GM21367 (cell line): ENCODE results near the gene FAM229A.
"Not testable (repeated sequence)": the region's sequence is repeated elsewhere in the genome, so short reads cannot be mapped to it uniquely, and the experiment has no call there.

Experiments used
- ATAC-seq: cut with Tn5 transposase; IDR thresholded peaks from one replicate; pipeline ENCODE4 v1.9.1; 2021; ENCODE audit not compliant: unreplicated experiment

FAM229A gene

DNA sequence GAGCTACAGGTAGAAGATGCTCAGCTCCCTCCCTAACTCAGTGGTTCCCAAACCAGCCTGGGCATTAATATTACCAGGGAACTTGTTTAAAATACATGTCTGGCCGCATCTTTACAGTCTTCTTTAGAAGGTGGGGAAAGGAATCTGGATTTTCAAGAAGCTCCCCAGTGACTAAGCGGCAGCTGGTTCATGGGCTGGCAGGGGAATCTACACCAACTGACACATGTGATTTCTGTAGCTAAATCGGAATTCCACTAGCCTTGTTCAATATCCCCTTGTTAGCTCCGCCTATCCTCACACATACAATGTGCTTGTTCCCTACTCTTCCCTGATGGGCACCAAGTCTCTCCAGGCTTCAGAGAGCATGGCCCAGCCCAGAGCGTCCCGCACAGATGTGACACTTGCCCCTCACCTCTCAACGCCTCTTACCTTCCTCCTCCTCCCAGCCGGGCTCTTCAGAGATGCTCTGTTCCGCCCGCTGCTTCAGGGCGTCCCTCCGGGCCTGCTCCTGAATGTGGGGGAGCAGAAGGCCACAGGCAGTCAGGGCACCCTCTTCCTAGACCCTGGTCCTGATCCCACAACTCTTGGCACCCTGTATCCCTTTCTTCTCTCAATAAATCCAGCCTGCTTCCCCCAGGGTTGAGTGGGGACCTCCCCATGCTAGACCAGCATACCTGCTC, 15.4 kb upstream of the FAM229A start:
- ATAC-seq = no peak

GRCh38 chr1:32376199-32376598, 13.9 kb upstream of the FAM229A start:
- no peak for ATAC-seq

DNA sequence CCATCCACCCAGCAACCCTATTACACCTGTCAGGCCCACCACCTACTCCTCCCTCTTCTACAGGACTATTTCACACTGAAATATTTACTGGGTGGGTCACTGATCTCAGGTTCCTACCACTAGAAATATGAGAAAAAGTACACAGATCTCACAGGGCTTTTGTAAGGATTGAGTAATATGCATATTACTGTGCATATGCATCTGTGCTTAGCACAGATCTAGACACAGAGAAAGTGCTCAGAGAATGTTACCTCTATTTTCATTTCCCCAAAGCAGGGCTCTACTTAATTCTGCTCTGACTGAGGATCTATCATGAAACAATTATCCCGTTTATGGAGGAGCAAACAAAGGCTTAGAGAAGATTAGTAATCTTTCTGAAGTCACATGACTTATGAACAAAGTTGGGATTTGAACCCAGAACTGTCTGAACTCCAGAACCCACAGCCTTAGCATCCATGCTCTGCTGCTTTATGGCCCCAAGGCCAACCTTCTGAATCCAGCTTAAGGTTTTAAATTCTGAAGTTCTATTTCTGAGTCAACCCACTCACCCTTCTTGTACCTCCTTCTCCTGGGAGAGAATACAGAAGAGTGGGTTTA, 11.8 kb upstream of the FAM229A start:
- ATAC-seq = no peak

GRCh38 chr1:32372149-32372756, 10.0 kb upstream of the FAM229A start:
- no peak for ATAC-seq

DNA sequence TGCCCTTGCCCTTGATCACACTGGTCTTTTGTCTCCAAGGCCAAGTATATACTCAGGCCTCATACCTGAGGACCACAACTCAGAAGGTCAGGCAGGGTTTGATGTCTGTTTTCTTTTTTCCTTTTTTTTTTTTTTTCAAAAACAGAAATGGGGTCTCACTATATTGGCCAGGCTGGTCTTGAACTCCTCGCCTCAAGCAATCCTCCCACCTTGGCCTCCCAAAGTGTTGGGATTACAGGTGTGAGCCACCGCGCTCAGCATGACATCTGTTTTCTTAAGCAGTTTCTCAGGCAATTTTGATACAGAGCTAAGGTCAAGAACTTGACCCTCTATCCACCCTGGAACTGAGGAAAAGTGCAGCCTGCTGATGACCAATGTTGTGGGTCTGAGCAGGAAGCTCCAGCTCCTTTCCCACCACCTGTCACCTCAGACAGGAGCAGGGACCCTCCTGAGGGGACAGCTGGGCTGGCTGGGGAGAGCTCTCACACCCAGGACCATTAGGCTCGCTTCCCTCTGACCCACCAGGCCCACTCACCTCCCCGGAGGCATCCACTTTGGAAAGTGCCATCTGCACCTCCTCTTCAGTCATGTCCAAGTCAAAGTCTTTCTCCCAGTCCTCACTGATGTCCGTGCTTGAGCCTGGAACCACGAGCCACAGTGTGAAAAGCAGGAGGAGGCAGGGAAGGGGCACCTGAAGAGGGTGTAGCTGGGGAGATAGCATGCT, 5.8 kb upstream of the FAM229A start:
- no peak for ATAC-seq

DNA sequence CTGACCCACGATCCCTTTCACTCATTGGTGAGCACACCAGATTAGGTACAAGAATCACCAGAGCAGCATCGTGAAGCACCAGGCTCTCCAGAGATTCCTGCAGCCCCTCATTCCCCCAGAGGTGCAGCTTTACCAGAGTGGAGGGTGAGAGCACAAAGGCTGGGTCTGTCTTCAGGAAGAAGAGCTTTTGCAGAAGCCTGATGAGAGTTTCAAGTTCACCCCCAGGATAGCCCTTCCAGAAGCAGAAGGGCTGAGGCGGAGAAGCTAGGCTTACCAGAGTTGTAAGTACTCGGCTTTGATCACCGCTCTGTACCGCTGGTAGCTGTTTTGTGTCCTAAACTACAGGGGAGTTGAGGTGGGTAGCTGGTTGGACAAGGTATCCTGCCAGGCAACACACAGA, 3.2 kb upstream of the FAM229A start:
- ATAC-seq = no peak

GRCh38 chr1:32364836-32365235, 2.6 kb upstream of the FAM229A start:
- no peak for ATAC-seq

- no peak for ATAC-seq
Observed at GRCh38 chr1:32363713-32364112, 1.4 kb upstream of the FAM229A start.

GRCh38 chr1:32361674-32362473, 411 bp downstream of the FAM229A start:
- no peak for ATAC-seq

DNA sequence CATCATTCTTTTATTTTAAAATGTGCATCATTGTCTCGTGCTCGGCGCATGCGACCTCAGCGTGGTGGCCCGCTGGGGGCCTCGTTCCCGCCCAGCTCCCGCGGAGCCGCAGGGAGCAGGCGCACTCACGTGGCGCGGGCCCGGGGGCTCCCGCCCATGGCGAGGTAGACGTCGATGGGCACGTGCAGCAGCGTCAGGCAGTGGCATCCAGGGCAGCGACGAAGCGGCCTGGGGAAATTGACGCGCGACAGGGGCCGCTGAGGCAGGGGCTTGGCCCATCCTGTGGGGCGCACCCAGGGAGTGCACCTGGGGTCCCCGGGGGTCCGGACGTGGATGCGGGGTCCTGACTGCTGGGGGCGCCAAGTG, 994 bp downstream of the FAM229A start:
- no peak for ATAC-seq

DNA sequence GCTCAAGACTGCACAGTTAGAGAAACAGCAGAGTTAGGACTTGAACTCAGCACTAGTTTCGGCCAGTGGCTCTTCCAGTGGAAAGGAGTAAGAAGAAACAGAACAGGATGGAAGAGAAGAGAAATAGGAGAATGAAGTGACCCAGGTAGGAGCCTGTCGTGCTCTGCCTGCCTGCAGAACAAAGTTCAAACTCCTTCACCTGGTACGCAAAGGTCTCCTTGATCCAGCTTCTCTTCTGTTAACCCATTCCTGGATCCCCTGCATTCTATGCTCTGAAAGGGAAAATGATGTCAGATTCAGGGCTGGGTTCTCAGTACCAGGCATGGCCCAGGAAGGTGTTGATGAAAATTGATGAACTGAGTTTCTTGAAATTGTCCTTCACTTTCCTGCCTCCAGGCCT, 3.9 kb downstream of the FAM229A start:
- ATAC-seq = no peak

DNA sequence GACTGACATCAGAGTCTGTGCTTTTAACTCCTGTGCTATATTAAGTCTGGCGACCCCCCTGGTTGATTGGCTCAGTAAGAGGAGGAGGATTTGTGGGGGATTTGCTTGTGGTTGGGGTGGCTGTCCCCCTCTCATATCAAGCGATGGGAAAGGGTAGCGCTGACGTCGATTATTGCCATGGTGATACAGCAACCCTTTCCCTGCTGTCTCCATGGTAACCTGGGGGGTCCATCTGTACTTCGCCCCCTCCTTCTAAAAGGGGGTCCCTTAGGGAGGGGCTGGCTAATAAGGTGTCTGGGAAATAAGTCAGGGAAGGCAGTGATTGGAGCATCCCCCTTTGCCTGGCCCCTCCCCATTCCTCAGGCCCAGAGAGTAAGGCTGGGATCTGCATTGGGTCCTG, 4.7 kb downstream of the FAM229A start:
- no peak for ATAC-seq

DNA sequence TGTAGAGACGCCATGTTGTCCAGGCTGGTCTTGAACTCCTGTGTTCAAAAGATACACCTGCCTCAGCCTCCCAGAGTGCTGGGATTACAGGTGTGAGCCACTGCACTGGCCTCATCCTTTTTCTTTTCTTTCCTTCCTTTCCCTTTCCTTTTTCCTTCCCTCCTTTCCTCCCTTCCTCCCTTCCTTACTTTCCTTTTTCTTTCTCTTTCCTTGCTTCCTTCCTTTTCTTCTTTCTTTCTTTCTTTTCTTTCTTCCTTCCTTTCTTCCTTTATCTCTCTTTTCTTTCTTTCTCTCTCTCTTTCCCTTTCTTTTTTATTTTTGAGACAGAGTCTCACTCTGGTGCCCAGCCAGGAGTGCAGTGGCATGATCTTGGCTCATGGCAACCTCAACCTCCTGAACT, 5.8 kb downstream of the FAM229A start:
- no peak for ATAC-seq

DNA sequence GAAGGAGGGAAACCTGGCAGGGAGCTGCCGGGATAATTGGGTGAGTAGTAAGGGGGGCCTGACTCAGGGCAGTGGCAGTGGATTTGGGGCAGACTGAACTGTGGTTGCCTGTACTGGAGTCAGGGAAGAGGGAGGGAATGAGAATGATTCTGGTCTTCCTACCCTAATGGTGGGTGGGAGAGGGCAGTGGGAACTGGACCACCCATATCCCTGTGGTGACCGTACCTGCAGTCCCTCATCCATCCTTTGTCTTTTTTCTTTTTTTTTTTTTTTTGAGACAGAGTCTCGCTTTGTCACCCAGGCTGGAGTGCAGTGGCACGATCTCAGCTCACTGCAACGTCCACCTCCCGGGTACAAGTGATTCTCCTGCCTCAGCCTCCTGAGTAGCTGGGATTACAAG, 6.5 kb downstream of the FAM229A start:
- ATAC-seq = not testable (repeated sequence)

- no peak for ATAC-seq
Observed at GRCh38 chr1:32353886-32354570, 8.3 kb downstream of the FAM229A start.

GRCh38 chr1:32353431-32353830, 8.9 kb downstream of the FAM229A start:
- no peak for ATAC-seq

DNA sequence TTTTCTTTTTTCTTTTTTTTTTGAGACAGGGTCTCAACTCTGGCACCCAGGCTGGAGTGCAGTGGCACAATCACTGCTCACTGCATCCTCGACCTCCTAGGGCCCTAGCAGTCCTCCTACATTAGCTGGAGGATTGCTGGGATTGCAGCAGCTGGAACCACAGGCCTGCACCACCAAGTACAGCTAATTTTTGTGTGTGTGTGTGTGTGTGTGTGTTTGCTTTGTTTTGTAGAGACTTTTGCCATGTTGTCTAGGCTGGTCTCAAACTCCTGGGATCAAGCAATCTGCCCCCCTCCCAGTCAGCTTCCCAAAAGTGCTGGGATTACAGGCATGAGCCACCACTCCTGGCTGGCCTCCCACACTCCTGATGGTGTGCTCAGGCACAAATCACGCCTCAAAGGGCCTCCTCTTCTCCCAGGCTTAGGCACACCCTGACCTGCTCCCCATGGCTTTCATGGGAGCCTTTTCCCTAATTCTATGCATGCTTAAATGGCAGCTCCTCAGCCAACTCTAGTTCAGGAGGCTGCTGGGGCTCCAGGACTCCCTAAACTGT, 9.4 kb downstream of the FAM229A start:
- no peak for ATAC-seq

GRCh38 chr1:32352239-32352745, 10.0 kb downstream of the FAM229A start:
- ATAC-seq = no peak

DNA sequence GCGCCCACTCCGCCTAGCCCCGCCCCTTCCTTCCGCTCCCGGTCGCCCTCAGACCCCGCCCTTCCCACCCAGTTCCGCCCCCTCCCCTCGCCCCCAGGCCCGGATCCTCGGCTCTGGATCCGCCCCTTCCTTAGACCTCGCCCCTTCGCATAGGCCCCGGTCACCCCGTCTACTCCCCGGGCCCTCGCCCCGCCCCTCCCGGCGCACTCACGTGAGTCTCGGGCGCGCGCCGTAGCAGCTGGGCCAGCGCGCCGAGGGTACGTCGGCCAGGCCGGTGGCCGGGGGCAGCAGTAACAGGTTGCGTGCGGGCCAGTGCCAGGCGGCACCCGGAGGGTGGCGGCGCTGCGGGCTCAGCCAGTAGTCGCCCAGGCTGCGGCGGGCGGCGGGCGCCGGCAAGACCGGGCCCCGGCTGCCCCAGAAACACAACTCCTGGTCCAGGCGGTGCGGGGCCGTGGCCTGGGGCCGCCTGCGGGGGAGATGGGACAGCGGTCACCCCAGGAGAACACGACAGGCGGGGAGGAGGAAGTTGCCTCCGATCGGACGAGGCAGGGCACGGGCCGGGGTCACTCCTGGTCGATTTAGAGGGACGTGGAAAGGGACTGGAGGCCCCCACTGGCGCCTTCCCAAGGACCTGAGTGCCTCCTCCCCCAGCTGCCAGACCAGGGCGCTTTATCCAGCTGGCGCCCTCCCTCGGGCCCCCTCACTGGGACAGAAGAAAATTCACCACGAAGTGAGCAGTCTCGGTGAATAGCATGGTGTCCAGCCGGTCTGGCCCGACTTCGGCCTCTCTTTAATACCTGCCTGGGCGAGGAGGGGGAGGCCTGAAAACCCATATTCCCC, 10.7 kb downstream of the FAM229A start:
- ATAC-seq = peak; percentile 73
